Measurements from ENCODE around the gene PPP2R5A.

GRCh38 chr1:212290608-212291007 lies 5.4 kb downstream of the PPP2R5A start:
- TF ChIP-seq POLR2A (IDR thresholded peaks at IDR 0.05; ENCODE audit: low read length) (no peak), GATA1 (IDR thresholded peaks at IDR 0.05; ENCODE audit: low read depth, low read length) (no peak)
